22Rv1 (cell line): ENCODE measurements around the gene HOXA10.

Experiments used
- H3K27ac ChIP-seq: fragments of 450-650 bp; 2 replicates; pipeline ENCODE4 v1.5.1; 2017
- CTCF ChIP-seq: fragments of 450-650 bp; IDR thresholded peaks from 2 replicates; pipeline ENCODE4 v1.5.1; 2017; ENCODE audit warnings: mild to moderate bottlenecking
- ZFX ChIP-seq: fragments of 450-650 bp; IDR thresholded peaks from 2 replicates; pipeline ENCODE4 v1.6.1; 2017; ENCODE audit warnings: antibody characterized with exemption, borderline replicate concordance

Gene HOXA10

GRCh38 chr7:27132978-27133377 is 41.1 kb downstream of the HOXA10 start:
- no peak overlapping the region for H3K27ac ChIP-seq
- TF ChIP-seq ZFX (no peak), CTCF (no peak)

- no peak overlapping the region for H3K27ac ChIP-seq
- TF ChIP-seq ZFX (no peak), CTCF (no peak)
These were observed 41.9 kb downstream of the HOXA10 start for GRCh38 chr7:27132214-27132613.

DNA sequence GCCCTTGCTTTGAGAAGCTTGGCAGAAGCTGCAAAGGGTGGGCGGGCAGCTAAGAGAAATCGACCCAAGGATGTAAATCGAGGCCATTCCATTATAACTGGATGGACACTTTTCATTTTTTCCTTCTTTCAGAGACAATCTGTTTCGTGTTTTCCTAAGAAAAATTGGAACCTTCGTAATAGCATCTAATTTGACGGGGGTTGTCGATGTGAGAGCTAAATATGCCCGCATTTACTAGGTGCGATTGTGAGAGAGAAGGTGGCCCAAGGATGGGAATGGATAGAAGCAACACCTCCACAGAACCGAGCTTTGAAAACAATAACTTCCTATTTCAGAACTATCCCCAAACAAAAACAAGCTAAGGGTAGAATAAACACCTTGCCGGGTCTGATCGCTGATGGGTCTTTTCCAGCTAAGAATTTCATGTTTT is 42.7 kb downstream of the HOXA10 start:
- H3K27ac ChIP-seq = peak overlapping the region; percentile 63
- TF ChIP-seq ZFX = no peak
- TF ChIP-seq CTCF = no peak

DNA sequence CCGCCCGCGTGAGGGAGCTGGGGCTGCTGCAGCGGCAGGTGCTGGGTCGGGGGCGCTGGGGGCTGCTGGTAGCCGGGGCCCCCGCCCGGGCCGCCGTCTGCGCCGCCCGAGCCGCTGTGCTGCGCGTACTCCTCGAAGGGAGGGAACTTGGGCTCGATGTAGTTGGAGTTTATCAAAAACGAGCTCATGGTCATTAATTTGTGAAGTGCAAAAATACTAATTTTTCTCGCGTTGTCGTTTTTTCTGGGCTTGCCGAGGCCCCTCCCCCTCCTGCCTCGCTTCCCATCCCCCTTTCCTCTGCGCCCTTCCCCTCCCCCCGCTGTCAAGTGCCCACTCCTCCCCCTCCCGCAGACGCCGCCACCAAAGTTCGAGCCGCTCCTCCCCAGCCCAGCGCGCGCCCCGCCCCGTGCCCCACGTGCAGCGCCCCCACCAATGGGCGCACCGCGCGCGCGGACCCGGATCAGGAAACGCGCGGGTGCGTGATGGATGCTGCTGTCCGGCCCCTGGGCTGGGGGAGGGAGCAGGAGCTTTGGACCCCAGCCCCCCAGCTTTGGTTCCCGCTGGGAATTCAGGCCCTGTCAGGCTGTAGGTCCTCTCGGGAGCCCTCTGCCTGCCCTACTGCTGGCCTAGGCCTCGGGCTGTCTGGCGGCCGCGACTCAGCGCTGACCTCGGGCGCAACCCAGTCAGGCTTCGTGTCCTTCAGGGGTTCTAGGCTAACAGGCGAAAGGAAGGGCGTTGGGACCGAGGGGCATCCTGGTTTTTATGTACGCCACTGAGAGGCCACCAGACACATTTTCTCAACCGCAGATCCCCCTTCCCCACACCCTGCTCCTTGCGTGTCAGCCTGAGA is 43.4 kb downstream of the HOXA10 start, which contains the start of gene HOXA4:
HOXA4 (minus strand) TSS at position 218 of the 850 bp plus-strand sequence; CDS start at position 194, 24 bp downstream.
- H3K27ac ChIP-seq = peak within 1 kb of the TSS; percentile 63
- TF ChIP-seq CTCF (no peak), ZFX (no peak)

- peak overlapping the region; percentile 63 for H3K27ac ChIP-seq
- peak; percentile 50 for TF ChIP-seq CTCF
- no peak for TF ChIP-seq ZFX
These were observed 44.2 kb downstream of the HOXA10 start for GRCh38 chr7:27129729-27130539.

GRCh38 chr7:27128776-27129728 is 45.1 kb downstream of the HOXA10 start:
- no peak overlapping the region for H3K27ac ChIP-seq
- TF ChIP-seq CTCF = no peak
- TF ChIP-seq ZFX = no peak
